Right lobe of liver (tissue), 6 donors: ENCODE data around the gene UBR1. TPM values are rescaled to one million over a fixed set of nuclear protein-coding genes. Genes with fewer than 3 reads are reported as not detected.

Experiments used
- ATAC-seq, 4 donors: fragments of 200-7000 bp; cut with Tn5 transposase; one replicate each; pipeline ENCODE4 v1.9.1; 2020; ENCODE audit warnings: mild to moderate bottlenecking in 4 of 4, moderate library complexity in 4 of 4
- DNase-seq, 3 donors: peaks; one replicate each; pipeline ENCODE4 v3.0.0-alpha.2; 2020
- H3K27ac ChIP-seq, 3 donors: fragments of 200-600 bp; one replicate each; pipeline ENCODE4 v1.8.0; 2022
- H3K27me3 ChIP-seq, 2 donors: fragments of 200-600 bp; one replicate each; pipeline ENCODE4 v1.8.0; 2022
- H3K36me3 ChIP-seq, 4 donors: fragments of 200-600 bp; sonication (generic) in 1 of 4; one replicate each; pipeline versions ENCODE4 v1.5.1 to v1.8.0; 2017 to 2022; ENCODE audit warnings: control low read depth in 1 of 4
- H3K4me1 ChIP-seq, 4 donors: fragments of 200-600 bp; sonication (generic) in 1 of 4; one replicate each; pipeline versions ENCODE4 v1.5.1 to v1.8.0; 2017 to 2022; ENCODE audit warnings: control low read depth in 1 of 4
- H3K4me3 ChIP-seq, 3 donors: fragments of 200-600 bp; one replicate each; pipeline ENCODE4 v1.8.0; 2022
- H3K9me3 ChIP-seq, 4 donors: fragments of 200-600 bp; sonication (generic) in 1 of 4; one replicate each; pipeline versions ENCODE4 v1.5.1 to v1.8.0; 2017 to 2022; ENCODE audit warnings: control low read depth in 1 of 4
- CTCF ChIP-seq, 4 donors: fragments of 200-600 bp in 3 of 4; fragments of 450-650 bp in 1 of 4; IDR thresholded peaks; one replicate each; pipeline versions ENCODE4 v1.5.1 to v1.8.0; 2016 to 2022; ENCODE audit warnings: antibody characterized with exemption in 4 of 4, mild to moderate bottlenecking in 2 of 4
- POLR2A ChIP-seq: fragments of 450-650 bp; IDR thresholded peaks from one replicate; pipeline ENCODE4 v1.6.1; 2017; ENCODE audit warnings: antibody characterized with exemption, mild to moderate bottlenecking
- WGBS: methylation state at CpG from one replicate; pipeline ENCODE4 v1.1.6; 2018; ENCODE audit warnings: low coverage, low lambda C conversion rate; ENCODE audit not compliant: insufficient coverage; ENCODE audit errors: missing lambda C conversion rate; 5-methylcytosine and 5-hydroxymethylcytosine counted together
- intact Hi-C, 2 donors: fragments of 100-400 bp; cut with DNase I; formaldehyde crosslinking; loops; one replicate each; pipeline versions ENCODE4 v1.11.2 to v1.14.1; 2022
- total RNA-seq, 6 experiments: library from RNA; depleted of rRNA in 2 of 6; stranded (reverse); fragments of >200 nt in 2 of 6; fragmentation: NEBNext Ultra II Directional in 3 of 6; extraction: Animal tissue kit (Norgen Biotek cat#: 25700) in 3 of 6; gene quantifications; one replicate each; pipeline versions ENCODE4 v1.1.0 to v1.2.4, GENCODE V29; 2016 to 2023
- donor health status: DM: no; HTN: yes; CAD: no.
- donor health status: DM: no; HTN: no; CAD: no.
- donor health status: DM: no; HTN: no; CAD: no.
- donor health status: DM: no; HTN: yes; CAD: no.
- donor health status: DM: no; HTN: yes; CAD: no.

UBR1 gene
- total RNA-seq, 6 experiments from 2014 or later, result 8.8 to 15.6 (median 10.6) TPM

GRCh38 chr15:42939841-42940240 lies 166.0 kb downstream of the UBR1 start:
- WGBS, result 92% methylated on average over 4 of the region's 8 CpGs
- no peaks in the 10 kb centered on the region for H3K9me3 ChIP-seq
- TF ChIP-seq CTCF (IDR thresholded peaks at IDR 0.05) (no peak), POLR2A (no peak)
- H3K36me3 ChIP-seq, result peaks cover 0 to 7% (median under 1%) of the 10 kb centered on the region in 4 donors
- no peaks in the 10 kb centered on the region for H3K4me1 ChIP-seq
- H3K27me3 ChIP-seq, result no peaks in the 10 kb centered on the region
- H3K27ac ChIP-seq, result no peak overlapping the region
- intact Hi-C loops, result no loop called here
- no peak overlapping the region for H3K4me3 ChIP-seq
- DNase-seq (no peak), ATAC-seq (no peak)

GRCh38 chr15:42937143-42937542 lies 168.7 kb downstream of the UBR1 start:
- H3K27ac ChIP-seq, result no peak overlapping the region
- no peaks in the 10 kb centered on the region for H3K9me3 ChIP-seq
- DNase-seq (no peak), ATAC-seq (no peak)
- H3K27me3 ChIP-seq, result no peaks in the 10 kb centered on the region
- no peak overlapping the region for H3K4me3 ChIP-seq
- TF ChIP-seq POLR2A (no peak), CTCF (IDR thresholded peaks at IDR 0.05) (no peak)
- no peaks in the 10 kb centered on the region for H3K4me1 ChIP-seq
- intact Hi-C loops, result no loop called here
- no peaks in the 10 kb centered on the region for H3K36me3 ChIP-seq

- DNase-seq, result no peak
- no peaks in the 10 kb centered on the region for H3K27me3 ChIP-seq
- no peak overlapping the region for H3K4me3 ChIP-seq
- no peaks in the 10 kb centered on the region for H3K9me3 ChIP-seq
- TF ChIP-seq POLR2A (no peak), CTCF (IDR thresholded peaks at IDR 0.05) (no peak)
- no peaks in the 10 kb centered on the region for H3K4me1 ChIP-seq
- intact Hi-C loops, result no loop called here
- ATAC-seq, result no peak
- 75% methylated on average over 7 of the region's 7 CpGs for WGBS
- no peak overlapping the region for H3K27ac ChIP-seq
- no peaks in the 10 kb centered on the region for H3K36me3 ChIP-seq
These were observed 171.8 kb downstream of the UBR1 start for GRCh38 chr15:42933886-42934667.

GRCh38 chr15:42932833-42933515 lies 172.9 kb downstream of the UBR1 start:
- H3K9me3 ChIP-seq, result no peaks in the 10 kb centered on the region
- H3K36me3 ChIP-seq, result no peaks in the 10 kb centered on the region
- no peak for DNase-seq
- TF ChIP-seq CTCF (IDR thresholded peaks at IDR 0.05) (no peak), POLR2A (no peak)
- H3K27ac ChIP-seq, result no peak overlapping the region
- H3K27me3 ChIP-seq, result no peaks in the 10 kb centered on the region
- intact Hi-C loops, result no loop called here
- no peak overlapping the region for H3K4me3 ChIP-seq
- no peaks in the 10 kb centered on the region for H3K4me1 ChIP-seq
- no peak for ATAC-seq
- 87% methylated on average over 2 of the region's 2 CpGs for WGBS
